Hematopoietic multipotent progenitor cell treated with erythropoietin and hydrocortisone succinate and interleukin-3 and kit ligand, for 15 days (in vitro differentiated cells): ENCODE data around the gene DPM3.
"Not testable (repeated sequence)": the region's sequence is repeated elsewhere in the genome, so short reads cannot be mapped to it uniquely, and the experiment has no call there.

Experiments used
- DNase-seq: peaks from one replicate; pipeline ENCODE4 v3.0.0-alpha.2; 2015; ENCODE audit warnings: low spot score

DPM3 gene

GRCh38 chr1:155158991-155159390, 18.7 kb upstream of the DPM3 start:
- DNase-seq = no peak

DNA sequence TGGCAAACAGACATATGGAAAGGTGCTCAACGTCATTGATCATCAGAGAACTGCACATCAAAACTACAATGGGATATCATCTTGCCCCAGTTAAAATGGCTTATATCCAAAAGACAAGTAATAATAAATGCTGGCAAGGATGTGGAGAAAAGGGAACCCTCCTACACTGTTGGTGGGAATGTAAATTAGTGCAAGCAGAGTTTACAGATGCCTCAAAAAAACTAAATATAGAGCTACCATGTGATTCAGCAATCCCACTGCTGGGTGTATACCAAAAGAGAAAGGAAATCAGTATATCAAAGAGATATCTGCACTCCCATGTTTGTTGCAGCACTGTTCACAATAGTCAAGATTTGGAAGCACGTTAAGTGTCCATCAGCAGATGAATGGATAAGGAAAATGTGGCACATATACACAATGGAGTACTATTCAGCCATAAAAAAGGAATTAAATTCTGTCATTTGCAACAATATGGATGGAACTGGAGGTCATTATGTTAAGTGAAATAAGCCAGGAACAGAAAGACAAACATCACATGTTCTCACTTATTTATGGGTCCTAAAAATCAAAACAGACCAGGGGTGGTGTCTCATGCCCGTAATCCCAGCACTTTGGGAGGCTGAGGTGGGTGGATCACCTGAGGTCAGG, 15.8 kb upstream of the DPM3 start:
- not testable (repeated sequence) for DNase-seq

DNA sequence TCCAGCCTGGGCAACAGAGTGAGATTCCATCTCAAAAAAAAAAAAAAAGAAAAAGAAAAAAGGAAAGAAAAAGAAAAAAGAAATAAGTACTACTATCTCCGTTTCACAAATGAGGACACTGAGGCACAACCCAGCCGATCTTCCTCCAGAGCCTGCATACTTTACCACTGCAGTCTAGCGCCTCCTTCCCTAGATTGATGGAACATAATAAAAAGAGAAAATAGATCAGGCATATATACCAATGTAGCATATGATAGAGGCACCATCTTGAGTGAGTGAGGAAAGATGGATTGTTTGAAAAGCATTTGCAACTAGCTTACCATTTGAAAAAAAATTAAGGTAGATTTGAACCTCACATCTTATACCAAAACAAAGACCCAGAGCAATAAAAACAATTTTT, 5.2 kb upstream of the DPM3 start:
- DNase-seq = no peak

GRCh38 chr1:155141749-155142148, 1.4 kb upstream of the DPM3 start:
- DNase-seq = no peak

DNA sequence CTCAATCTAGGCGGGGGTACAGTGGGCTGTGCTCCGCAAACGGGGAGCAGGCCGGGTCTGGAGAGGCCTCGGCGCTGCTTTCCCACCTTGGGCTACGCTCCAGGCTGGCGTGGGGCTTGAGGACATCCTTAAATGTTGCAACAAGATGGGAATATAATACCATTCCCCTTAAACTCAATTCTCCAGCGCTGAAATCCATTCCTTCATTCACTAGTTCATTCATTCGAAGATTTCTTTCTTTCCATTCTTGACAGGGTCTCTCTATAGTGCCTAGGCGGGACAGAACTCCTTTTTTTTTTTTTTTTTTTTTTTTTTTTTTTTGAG, 261 bp upstream of the DPM3 start:
- no peak for DNase-seq

- DNase-seq = peak; percentile 53
Observed at GRCh38 chr1:155137154-155137949, 3.0 kb downstream of the DPM3 start.

GRCh38 chr1:155136748-155137147, 3.6 kb downstream of the DPM3 start:
- peak; percentile 83 for DNase-seq

DNA sequence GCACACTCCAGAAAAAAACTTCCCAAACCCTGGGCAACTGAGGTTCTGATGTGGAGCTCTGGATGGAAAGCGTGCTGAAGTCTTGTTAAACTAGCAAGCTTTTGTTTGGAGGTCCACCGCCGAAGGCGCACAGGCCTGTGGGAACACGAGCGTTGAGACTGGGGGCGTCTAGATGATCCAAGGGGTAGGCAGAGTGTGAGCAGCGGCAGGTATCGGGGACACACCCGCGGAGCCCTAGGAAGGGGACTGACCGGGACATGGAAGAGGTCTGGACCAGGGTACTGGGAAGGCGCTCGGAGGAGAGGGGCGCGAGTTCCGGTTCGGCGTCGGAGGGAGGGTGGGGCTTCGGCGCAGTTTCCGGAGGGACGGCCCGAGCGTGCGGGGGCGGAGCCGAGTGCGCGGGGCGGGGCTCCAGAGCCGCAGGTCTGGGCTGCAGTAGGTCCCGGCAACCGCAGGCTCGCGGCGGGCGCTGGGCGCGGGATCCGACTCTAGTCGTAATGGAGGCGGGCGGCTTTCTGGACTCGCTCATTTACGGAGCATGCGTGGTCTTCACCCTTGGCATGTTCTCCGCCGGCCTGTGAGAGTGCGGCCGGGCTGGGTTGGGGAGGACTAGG, 4.8 kb downstream of the DPM3 start, which contains the start of gene SLC50A1:
Gene SLC50A1 (plus strand): TSS at position 438 of the 614 bp plus-strand sequence. CDS start 60 bp downstream, at position 498.
- DNase-seq = peak; percentile 92

GRCh38 chr1:155134880-155135414, 5.4 kb downstream of the DPM3 start:
- peak; percentile 73 for DNase-seq

DNA sequence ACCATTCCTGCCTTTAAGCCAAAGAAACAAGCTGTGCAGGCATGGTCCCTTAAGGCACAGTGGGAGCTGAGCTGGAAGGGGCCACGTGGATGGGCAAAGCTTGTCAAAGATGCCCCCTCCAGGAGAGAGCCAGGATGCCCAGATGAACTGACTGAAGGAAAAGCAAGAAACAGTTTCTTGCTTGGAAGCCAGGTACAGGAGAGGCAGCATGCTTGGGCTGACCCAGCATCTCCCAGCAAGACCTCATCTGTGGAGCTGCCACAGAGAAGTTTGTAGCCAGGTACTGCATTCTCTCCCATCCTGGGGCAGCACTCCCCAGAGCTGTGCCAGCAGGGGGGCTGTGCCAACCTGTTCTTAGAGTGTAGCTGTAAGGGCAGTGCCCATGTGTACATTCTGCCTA, 6.0 kb downstream of the DPM3 start:
- DNase-seq = no peak

DNA sequence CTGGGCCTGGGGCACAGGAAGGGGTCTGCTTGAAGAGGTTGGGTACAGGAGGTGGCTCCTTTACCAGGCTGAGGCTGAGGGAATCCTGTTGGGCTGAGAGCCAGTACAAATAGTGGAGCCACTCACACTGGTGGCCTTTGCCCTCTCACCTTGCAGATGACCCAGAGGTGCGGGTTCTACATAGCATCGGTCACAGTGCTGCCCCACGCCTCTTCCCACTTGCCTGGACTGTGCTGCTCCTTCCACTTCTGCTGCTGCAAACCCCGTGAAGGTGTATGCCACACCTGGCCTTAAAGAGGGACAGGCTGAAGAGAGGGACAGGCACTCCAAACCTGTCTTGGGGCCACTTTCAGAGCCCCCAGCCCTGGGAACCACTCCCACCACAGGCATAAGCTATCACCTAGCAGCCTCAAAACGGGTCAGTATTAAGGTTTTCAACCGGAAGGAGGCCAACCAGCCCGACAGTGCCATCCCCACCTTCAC, 6.5 kb downstream of the DPM3 start:
- DNase-seq = no peak

DNA sequence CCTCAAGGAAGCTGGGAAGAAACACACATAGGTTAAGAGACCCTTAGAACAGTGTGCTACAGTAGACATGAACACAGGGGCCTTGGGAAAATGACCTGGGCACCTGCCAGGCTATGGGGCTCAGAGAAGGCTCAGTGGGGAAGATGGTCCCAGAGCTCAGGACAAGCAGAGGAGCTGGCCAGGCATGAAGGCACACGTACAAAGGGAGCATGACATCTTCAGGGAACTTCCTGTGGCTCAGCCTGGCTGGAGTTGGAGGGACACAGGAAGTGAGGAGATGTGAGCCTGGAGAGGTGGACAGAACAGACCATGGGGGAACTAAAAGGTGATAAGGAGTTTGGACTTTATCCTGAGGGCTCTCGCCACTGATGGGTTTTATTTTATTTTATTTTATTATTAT, 8.5 kb downstream of the DPM3 start:
- no peak for DNase-seq

DNA sequence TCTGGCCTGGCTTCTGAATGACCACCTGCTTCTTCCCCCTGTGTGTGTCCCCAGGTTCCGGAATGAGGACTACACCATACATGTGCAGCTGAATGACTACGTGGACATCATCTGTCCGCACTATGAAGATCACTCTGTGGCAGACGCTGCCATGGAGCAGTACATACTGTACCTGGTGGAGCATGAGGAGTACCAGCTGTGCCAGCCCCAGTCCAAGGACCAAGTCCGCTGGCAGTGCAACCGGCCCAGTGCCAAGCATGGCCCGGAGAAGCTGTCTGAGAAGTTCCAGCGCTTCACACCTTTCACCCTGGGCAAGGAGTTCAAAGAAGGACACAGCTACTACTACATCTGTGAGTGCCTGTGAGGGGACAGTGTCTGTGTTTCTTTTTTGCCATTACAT, 9.0 kb downstream of the DPM3 start:
- DNase-seq = no peak

GRCh38 chr1:155130272-155131006, 9.9 kb downstream of the DPM3 start:
- DNase-seq = no peak

GRCh38 chr1:155128755-155129473, 11.4 kb downstream of the DPM3 start:
- no peak for DNase-seq

GRCh38 chr1:155127967-155128754, 12.2 kb downstream of the DPM3 start:
- DNase-seq = no peak

- DNase-seq = peak; percentile 31
Observed at GRCh38 chr1:155127105-155127966, 13.0 kb downstream of the DPM3 start, which contains the start of gene EFNA1. TSS of gene EFNA1 (plus strand) at chr1:155127876. CDS start at chr1:155127978, 102 bp downstream.

GRCh38 chr1:155126556-155127104, 13.7 kb downstream of the DPM3 start:
- DNase-seq = no peak

GRCh38 chr1:155125946-155126555, 14.3 kb downstream of the DPM3 start:
- DNase-seq = no peak
